ENCODE results near the gene ZNF418. TPM values are rescaled to one million over a fixed set of nuclear protein-coding genes. Genes with fewer than 3 reads are reported as not detected.

Gene ZNF418
- 1 to 10 TPM; 1.9 to 3.4 TPM for total RNA-seq

- H3K36me3 Mint-ChIP-seq, result peaks cover 50% of the 10 kb centered on the region
- H3K4me3 Mint-ChIP-seq, result peak within 1 kb of the TSS; percentile 90
- peak within 1 kb of the TSS in 1 of 2 donors; percentile 89 for H3K27ac Mint-ChIP-seq
Measured at GRCh38 chr19:57934820-57935665, at the start of gene ZNF418. TSS of gene ZNF418 (minus strand) at chr19:57935402. CDS start at chr19:57933822, 1,580 bp downstream.

GRCh38 chr19:57978586-57979289 lies 43.5 kb upstream of the ZNF418 start:
- peaks cover 0 to 2% of the 10 kb centered on the region in 2 donors for H3K4me1 Mint-ChIP-seq (ENCODE audit: low read depth in 2 of 2)
- H3K4me3 Mint-ChIP-seq, result no peak overlapping the region
- no peak overlapping the region for H3K27ac Mint-ChIP-seq
- no peaks in the 10 kb centered on the region for H3K27me3 Mint-ChIP-seq
- ATAC-seq (no peak), DNase-seq (ENCODE audit: low spot score) (no peak)
- peaks cover 96% of the 10 kb centered on the region for H3K36me3 Mint-ChIP-seq
- peaks cover 44% of the 10 kb centered on the region for H3K9me3 Mint-ChIP-seq

More at GRCh38 chr19:57934820-57935665, at the start of gene ZNF418:
- ATAC-seq, result peak; percentile 72 to 96
- Mint-ChIP-seq H3K9me3 (peaks cover 16% of the 10 kb centered on the region), H3K4me1 (ENCODE audit: low read depth in 2 of 2) (peaks cover 7 to 10% of the 10 kb centered on the region in 2 donors), H3K27me3 (no peaks in the 10 kb centered on the region)
- DNase-seq (ENCODE audit: low spot score), result peak; percentile 65

GRCh38 chr19:57974434-57974833 lies 39.2 kb upstream of the ZNF418 start, which contains the start of gene C19orf18:
TSS of gene C19orf18 (minus strand) at chr19:57974534. CDS start at chr19:57974432, 102 bp downstream.
- Mint-ChIP-seq H3K4me3 (no peak within 1 kb of the TSS), H3K4me1 (ENCODE audit: low read depth in 2 of 2) (peaks cover 0 to 2% of the 10 kb centered on the region in 2 donors), H3K27me3 (no peaks in the 10 kb centered on the region), H3K9me3 (peaks cover 34% of the 10 kb centered on the region), H3K36me3 (peaks cover 72% of the 10 kb centered on the region), H3K27ac (no peak within 1 kb of the TSS)
- no peak for DNase-seq (ENCODE audit: low spot score)
- no peak for ATAC-seq

- peaks cover 27% of the 10 kb centered on the region for H3K9me3 Mint-ChIP-seq
- H3K27ac Mint-ChIP-seq, result no peak overlapping the region
- no peaks in the 10 kb centered on the region for H3K27me3 Mint-ChIP-seq
- DNase-seq (ENCODE audit: low spot score), result no peak
- H3K4me1 Mint-ChIP-seq (ENCODE audit: low read depth in 2 of 2), result no peaks in the 10 kb centered on the region
- peaks cover 35% of the 10 kb centered on the region for H3K36me3 Mint-ChIP-seq
- no peak for ATAC-seq
- H3K4me3 Mint-ChIP-seq, result no peak overlapping the region
Measured at GRCh38 chr19:57964761-57965160, 29.6 kb upstream of the ZNF418 start.

- Mint-ChIP-seq H3K4me3 (no peak overlapping the region), H3K9me3 (peaks cover 19% of the 10 kb centered on the region), H3K27me3 (no peaks in the 10 kb centered on the region), H3K27ac (no peak overlapping the region), H3K4me1 (ENCODE audit: low read depth in 2 of 2) (no peaks in the 10 kb centered on the region), H3K36me3 (peaks cover 34% of the 10 kb centered on the region)
- ATAC-seq (no peak), DNase-seq (ENCODE audit: low spot score) (no peak)
Measured at GRCh38 chr19:57961785-57962184, 26.6 kb upstream of the ZNF418 start.

GRCh38 chr19:57954996-57955395 lies 19.8 kb upstream of the ZNF418 start:
- ATAC-seq (no peak), DNase-seq (ENCODE audit: low spot score) (no peak)
- Mint-ChIP-seq H3K4me1 (ENCODE audit: low read depth in 2 of 2) (no peaks in the 10 kb centered on the region), H3K27me3 (peaks cover 0 to 5% of the 10 kb centered on the region in 2 donors), H3K36me3 (peaks cover 31% of the 10 kb centered on the region), H3K27ac (no peak overlapping the region), H3K4me3 (no peak overlapping the region), H3K9me3 (peaks cover 14% of the 10 kb centered on the region)

- Mint-ChIP-seq H3K27me3 (peaks cover 0 to 5% of the 10 kb centered on the region in 2 donors), H3K4me3 (no peak overlapping the region), H3K9me3 (peaks cover 18% of the 10 kb centered on the region), H3K36me3 (peaks cover 33% of the 10 kb centered on the region), H3K4me1 (ENCODE audit: low read depth in 2 of 2) (peaks cover 14 to 19% of the 10 kb centered on the region in 2 donors), H3K27ac (no peak overlapping the region)
- ATAC-seq (no peak), DNase-seq (ENCODE audit: low spot score) (no peak)
Measured at GRCh38 chr19:57949702-57950101, 14.5 kb upstream of the ZNF418 start.

- H3K36me3 Mint-ChIP-seq, result peaks cover 33% of the 10 kb centered on the region
Measured at GRCh38 chr19:57949296-57949695, 14.1 kb upstream of the ZNF418 start.

GRCh38 chr19:57947419-57948134 lies 12.4 kb upstream of the ZNF418 start, which contains the start of gene ZNF256:
TSS of gene ZNF256 (minus strand) at chr19:57947706. CDS start at chr19:57947474, 232 bp downstream.
- ATAC-seq, result peak; percentile 96 to 98
- H3K9me3 Mint-ChIP-seq, result peaks cover 16% of the 10 kb centered on the region
- peaks cover 41% of the 10 kb centered on the region for H3K36me3 Mint-ChIP-seq
- peak within 1 kb of the TSS; percentile 84 for H3K4me3 Mint-ChIP-seq
- peak; percentile 95 for DNase-seq (ENCODE audit: low spot score)
- peak within 1 kb of the TSS; percentile 54 to 87 for H3K27ac Mint-ChIP-seq
- peaks cover 14 to 24% of the 10 kb centered on the region in 2 donors for H3K4me1 Mint-ChIP-seq (ENCODE audit: low read depth in 2 of 2)
- H3K27me3 Mint-ChIP-seq, result peaks cover 0 to 5% of the 10 kb centered on the region in 2 donors

More at GRCh38 chr19:57949296-57949695, 14.1 kb upstream of the ZNF418 start:
- Mint-ChIP-seq H3K27me3 (peaks cover 0 to 5% of the 10 kb centered on the region in 2 donors), H3K4me1 (ENCODE audit: low read depth in 2 of 2) (peaks cover 14 to 19% of the 10 kb centered on the region in 2 donors), H3K9me3 (peaks cover 14% of the 10 kb centered on the region), H3K4me3 (no peak overlapping the region), H3K27ac (no peak overlapping the region)
- ATAC-seq, result no peak
- DNase-seq (ENCODE audit: low spot score), result no peak

GRCh38 chr19:57947088-57947418 lies 11.9 kb upstream of the ZNF418 start:
- peak overlapping the region; percentile 54 to 87 for H3K27ac Mint-ChIP-seq
- ATAC-seq (no peak), DNase-seq (ENCODE audit: low spot score) (no peak)
- peaks cover 0 to 5% of the 10 kb centered on the region in 2 donors for H3K27me3 Mint-ChIP-seq
- H3K36me3 Mint-ChIP-seq, result peaks cover 46% of the 10 kb centered on the region
- H3K4me1 Mint-ChIP-seq (ENCODE audit: low read depth in 2 of 2), result peaks cover 14 to 27% of the 10 kb centered on the region in 2 donors
- H3K4me3 Mint-ChIP-seq, result peak overlapping the region; percentile 84
- H3K9me3 Mint-ChIP-seq, result peaks cover 18% of the 10 kb centered on the region

GRCh38 chr19:57946316-57946715 lies 11.1 kb upstream of the ZNF418 start:
- Mint-ChIP-seq H3K36me3 (peaks cover 51% of the 10 kb centered on the region), H3K4me1 (ENCODE audit: low read depth in 2 of 2) (peaks cover 14 to 27% of the 10 kb centered on the region in 2 donors), H3K9me3 (peaks cover 25% of the 10 kb centered on the region), H3K27me3 (peaks cover 0 to 4% of the 10 kb centered on the region in 2 donors), H3K4me3 (peak overlapping the region; percentile 84), H3K27ac (peak overlapping the region in 1 of 2 donors; percentile 4)
- no peak for DNase-seq (ENCODE audit: low spot score)
- no peak for ATAC-seq

- Mint-ChIP-seq H3K9me3 (peaks cover 32% of the 10 kb centered on the region), H3K36me3 (peaks cover 67% of the 10 kb centered on the region), H3K4me3 (no peak overlapping the region), H3K27ac (no peak overlapping the region), H3K27me3 (no peaks in the 10 kb centered on the region), H3K4me1 (ENCODE audit: low read depth in 2 of 2) (peaks cover 11 to 19% of the 10 kb centered on the region in 2 donors)
- ATAC-seq (no peak), DNase-seq (ENCODE audit: low spot score) (no peak)
Measured at GRCh38 chr19:57941593-57941992, 6.4 kb upstream of the ZNF418 start.

- peaks cover 55% of the 10 kb centered on the region for H3K36me3 Mint-ChIP-seq
- H3K9me3 Mint-ChIP-seq, result peaks cover 16% of the 10 kb centered on the region
- peak overlapping the region in 1 of 2 donors; percentile 89 for H3K27ac Mint-ChIP-seq
- no peak overlapping the region for H3K4me3 Mint-ChIP-seq
- no peak for DNase-seq (ENCODE audit: low spot score)
- H3K4me1 Mint-ChIP-seq (ENCODE audit: low read depth in 2 of 2), result peaks cover 7 to 10% of the 10 kb centered on the region in 2 donors
- ATAC-seq, result no peak
- no peaks in the 10 kb centered on the region for H3K27me3 Mint-ChIP-seq
Measured at GRCh38 chr19:57935731-57936130, 529 bp upstream of the ZNF418 start.

Data from natural killer cell treated with Interleukin-12 subunit alpha and Interleukin-12 subunit beta and Interleukin-15 and Interleukin-18, amount 100 ng/mL, for 72 hours (primary cell).